M059J (cell line): ENCODE data around the gene SPRR2B. TPM values are rescaled to one million over a fixed set of nuclear protein-coding genes. Genes with fewer than 3 reads are reported as not detected.
A peak's percentile ranks its signal among the peaks of the same experiment; 100 is the strongest.
"Not testable (repeated sequence)": the region's sequence is repeated elsewhere in the genome, so short reads cannot be mapped to it uniquely, and the experiment has no call there.

Source experiments
- DNase-seq: peaks from one replicate; pipeline ENCODE4 v3.0.0-alpha.2; 2012; ENCODE audit warnings: low read depth
- total RNA-seq: library from RNA; depleted of rRNA; stranded (reverse); fragments of >200 nt; shearing (Covaris generic); gene quantifications from 2 replicates; pipeline ENCODE4 v1.2.3, GENCODE V29; 2014; rRNA removed

The SPRR2B gene
- not detected in 2 replicates for total RNA-seq

DNA sequence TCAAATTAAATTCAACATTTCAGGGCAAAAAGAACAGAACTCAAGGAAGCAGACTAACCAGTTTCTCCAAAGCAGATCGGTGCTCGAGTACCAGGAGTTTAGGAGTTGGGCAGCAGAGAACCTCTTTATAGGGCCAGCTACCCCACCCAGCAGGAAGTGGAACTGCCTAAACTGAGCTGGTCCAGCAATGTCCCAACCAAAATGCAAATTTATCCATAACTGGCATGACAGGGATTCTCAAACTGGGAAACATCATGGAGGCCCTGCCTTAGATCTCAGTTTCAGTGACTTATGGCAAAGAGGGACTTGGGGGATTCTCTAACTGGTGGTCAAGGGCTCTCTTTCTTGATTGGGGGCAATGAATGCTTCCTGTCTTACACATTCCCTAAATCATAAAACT is at the start of gene SPRR2B:
TSS of gene SPRR2B (minus strand) at position 101 of the 400 bp plus-strand sequence. CDS start 772 bp downstream, outside the sequence.
- DNase-seq, result no peak

DNA sequence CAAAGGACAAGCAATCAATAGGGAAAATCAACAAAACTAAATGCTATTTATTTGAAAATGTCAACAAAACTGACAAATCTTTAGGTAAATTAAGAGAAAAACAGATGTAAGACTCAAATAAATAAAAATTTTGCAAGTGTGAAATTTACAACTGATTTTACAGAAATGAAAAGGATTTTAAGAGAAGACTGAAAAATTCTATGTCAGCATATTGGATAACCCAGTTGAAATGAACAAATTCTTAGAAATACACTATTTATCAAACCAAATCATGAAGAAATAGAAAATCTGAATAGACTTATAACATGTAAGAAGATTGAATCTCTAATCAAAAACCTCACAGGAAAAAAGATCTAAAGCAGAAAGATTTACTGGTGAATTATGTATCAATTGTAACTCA is 49.5 kb upstream of the SPRR2B start:
- DNase-seq, result no peak

DNA sequence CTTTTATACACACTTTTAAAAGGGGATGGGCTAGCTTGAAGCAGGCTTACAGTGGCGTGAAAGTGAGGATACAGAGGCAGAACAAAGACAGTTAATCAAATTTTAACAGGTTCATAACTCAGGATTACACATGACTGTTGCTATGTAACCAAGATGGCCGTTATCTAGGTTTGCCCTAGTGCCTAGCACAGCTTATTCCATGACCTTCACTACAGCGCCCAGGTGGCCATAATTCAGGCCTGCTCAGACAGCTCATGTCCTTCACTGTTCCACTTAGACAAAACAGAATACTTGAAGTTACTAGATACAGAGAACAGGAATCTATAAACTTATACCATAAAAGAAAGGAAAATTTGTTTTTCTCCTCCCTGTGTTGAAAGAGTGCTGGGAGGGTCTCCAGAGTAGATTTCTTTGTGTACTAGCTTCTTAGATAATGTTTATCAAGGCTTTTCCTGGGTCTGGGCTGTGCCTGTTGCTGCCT is 48.1 kb upstream of the SPRR2B start:
- DNase-seq, result no peak

DNA sequence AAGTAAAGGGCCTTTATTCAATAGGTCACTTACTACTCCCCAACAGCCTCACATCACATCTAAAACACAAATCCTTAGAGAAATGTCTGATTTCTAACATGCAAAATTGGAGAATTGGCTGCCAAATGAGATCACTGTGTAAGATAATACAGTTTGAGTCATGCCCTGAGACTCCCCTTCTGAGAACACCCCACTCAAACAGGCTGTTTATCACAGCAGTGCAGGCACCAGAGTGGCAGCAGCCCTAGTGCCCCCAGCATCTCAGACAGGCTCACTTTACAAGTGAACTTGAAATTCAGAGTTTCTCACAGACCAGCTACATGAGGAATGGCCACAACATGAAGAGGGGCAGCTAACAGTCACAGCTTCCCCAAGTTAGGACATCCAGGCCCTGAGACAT is 43.9 kb upstream of the SPRR2B start:
- DNase-seq, result not testable (repeated sequence)

DNA sequence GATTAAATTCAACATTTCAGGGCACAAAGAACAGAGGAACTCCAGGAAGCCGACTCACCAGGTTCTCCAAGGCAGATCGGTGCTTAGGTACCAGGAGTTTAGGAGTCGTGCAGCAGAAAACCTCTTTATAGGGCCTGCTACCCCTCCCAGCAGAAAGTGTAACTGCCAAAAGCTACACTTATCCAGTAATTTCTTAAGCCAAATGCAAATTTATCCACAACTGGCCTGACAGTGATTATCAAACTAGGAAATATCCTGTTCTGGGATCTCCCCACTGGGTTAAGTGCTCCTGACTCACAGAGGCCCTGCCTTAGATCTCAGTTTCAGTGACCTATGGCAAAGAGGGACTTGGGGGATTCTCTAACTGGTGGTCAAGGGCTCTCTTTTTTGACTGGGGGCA is 42.0 kb upstream of the SPRR2B start, which contains the start of gene SPRR2F:
TSS of gene SPRR2F (minus strand) at position 101 of the 400 bp plus-strand sequence. CDS start 783 bp downstream, outside the sequence.
- no peak for DNase-seq

DNA sequence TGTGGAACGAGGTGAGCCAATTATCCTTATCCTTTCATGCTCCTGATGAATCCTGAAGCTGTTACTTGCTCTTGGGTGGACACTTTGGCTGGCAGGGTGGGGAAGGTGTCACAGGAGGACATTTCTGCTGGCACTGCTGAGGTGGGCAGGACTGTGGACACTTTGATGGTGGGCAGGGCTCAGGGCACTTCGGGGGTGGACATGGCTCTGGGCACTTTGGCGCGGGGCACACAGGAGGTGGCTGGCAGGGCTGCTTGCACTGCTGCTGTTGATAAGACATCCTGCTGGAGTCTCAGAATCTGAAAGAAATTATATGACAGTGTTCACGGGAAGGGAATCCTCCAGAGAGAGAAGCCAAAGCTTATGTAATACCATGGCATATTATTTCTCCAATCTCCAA is 41.0 kb upstream of the SPRR2B start:
- not testable (repeated sequence) for DNase-seq

DNA sequence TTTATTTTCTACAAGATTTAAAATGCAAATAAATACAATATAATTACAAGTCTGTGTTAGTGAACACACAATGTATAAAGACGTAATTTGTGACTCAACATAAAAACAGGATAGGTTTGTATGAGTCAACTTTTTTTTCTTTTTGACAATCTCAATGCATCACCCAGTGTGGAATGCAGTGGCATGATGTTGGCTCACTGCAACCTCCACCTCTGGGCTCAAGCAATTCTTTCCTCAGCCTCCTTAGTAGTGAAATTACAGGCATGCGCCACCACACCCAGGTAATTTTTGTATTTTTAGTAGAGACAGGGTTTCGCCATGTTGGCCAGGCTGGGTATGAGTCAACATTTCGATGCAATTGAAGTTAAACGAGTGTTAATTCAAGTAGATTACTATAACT is 28.8 kb upstream of the SPRR2B start:
- peak; percentile 62 for DNase-seq

DNA sequence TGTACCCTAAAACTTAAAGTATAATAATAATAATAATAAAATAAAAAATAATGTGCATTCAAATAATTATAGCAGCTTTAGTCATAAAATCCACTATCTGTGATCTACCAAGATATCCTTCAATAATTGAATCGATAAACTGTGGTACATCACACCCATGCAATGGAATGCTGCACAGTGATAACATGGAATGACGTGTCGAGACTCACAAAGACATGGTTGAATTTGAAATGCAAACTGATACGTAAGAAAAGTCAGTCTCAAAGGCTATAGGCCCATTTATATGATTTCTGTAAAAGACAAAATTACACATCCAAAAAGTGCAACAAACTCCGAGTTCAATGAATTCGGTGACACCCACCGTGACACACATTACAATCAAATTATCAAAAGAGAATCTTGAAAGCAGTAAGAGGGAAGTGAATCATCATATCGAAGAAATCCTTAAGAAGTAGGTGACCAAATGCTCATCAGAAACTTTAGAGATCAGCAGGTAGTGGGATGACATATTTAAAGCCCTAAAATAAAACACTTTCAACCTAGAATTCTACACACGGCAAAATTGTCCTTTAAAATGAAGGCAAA is 28.1 kb upstream of the SPRR2B start:
- DNase-seq, result no peak

DNA sequence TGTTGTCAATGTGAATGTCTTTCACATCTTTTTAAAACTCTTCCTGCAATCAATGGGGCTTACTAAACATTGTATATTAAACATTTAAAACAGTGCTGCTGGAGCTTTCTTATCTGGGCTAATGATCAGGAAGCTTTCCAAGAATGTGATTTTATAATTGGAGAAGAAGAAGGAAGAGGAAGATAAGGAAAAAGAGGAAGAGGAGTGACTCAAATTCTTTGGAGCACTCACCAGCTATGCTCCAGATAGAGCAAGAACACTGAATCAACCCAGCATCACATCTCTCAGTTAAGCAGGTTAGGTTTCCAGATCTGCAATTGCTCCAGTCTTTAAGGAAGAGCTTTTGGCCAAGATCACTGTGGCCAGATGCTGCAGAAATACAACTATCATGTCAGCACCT is 24.4 kb upstream of the SPRR2B start:
- DNase-seq, result no peak

DNA sequence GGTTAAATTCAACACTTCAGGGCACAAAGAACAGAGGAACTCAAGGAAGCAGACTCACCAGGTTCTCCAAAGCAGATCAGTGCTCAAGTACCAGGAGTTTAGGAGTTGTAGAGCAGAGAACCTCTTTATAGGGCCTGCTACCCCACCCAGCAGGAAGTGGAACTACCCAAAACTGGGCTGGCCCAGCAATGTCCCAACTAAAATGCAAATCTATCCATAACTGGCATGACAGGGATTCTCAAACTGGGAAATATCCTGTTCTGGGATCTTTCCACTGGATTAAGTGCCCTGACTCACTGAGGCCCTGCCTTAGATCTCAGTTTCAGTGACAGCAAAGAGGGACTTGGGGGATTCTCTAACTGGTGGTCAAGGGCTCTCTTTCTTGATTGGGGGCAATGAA is 23.0 kb upstream of the SPRR2B start, which contains the start of gene SPRR2E:
TSS of gene SPRR2E (minus strand) at position 101 of the 400 bp plus-strand sequence. CDS start 775 bp downstream, outside the sequence.
- DNase-seq, result no peak

DNA sequence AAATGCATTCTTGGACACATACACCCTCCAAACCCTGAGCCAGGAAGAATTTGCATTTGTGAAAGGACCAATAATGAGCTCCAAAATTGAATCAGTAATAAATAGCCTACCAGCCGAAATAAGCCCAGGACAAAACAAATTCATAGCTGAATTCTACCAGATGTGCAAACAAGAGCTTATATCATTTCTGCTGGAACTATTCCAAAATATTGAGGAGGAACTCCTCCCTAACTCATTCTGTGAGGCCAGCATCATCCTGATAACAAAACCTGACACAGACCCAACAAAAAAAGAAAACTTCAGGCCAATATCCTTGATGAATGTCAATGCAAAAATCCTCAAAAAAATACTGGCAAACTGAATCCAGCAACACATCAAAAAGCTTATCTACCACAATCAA is 16.2 kb upstream of the SPRR2B start:
- no peak for DNase-seq

DNA sequence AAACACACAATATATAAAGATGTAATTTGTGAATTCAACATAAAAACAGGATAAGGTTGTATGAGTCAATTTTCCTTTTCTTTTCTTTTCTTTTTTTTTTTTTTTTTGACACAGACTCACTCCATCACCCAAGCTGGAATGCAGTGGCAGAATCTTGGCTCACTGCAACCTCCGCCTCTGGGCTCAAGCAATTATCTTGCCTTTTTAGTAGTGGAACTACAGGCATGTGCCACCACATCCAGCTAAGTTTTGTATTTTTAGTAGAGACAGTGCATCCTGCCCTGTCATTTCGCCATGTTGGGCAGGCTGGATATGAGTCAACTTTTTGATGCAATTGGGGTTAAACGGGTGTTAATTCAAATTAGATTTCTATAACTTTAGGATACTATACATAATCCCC is 10.3 kb upstream of the SPRR2B start:
- no peak for DNase-seq

DNA sequence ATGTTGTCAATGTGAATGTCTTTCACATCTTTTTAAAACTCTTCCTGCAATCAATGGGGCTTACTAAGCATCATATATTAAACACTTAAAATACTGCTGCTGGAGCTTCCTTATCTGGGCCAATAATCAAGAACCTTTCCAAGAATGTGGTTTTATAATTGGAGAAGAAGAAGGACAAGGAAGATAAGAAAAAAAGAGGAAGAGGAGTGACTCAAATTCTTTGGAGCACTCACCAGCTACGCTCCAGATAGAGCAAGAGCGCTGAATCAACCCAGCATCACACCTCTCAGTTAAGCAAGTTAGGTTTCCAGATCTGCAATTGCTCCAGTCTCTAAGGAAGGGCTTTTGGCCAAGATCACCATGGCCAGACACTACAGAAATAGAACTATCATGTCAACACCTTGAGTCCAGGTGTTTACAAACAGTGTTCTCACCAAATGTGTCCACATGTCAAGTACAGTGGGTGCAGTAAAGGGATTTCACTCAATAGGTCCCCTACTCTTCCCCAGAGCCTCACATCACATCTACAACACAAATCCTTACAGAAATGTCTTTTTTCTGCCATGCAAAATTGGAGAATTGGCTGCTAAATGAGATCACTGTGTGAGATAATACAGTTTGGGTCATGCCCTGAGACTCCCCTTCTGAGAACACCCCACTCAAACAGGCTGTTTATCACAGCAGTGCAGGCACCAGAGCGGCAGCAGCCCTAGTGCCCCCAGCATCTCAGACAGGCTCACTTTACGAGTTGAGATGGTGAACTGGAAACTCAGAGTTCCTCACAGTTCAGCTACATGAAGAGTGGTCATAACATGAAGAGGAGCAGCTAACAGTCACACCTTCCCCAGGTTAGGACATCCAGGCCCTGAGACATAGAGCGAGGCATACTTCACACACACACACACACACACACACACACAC is 1.7 kb upstream of the SPRR2B start:
- no peak for DNase-seq

DNA sequence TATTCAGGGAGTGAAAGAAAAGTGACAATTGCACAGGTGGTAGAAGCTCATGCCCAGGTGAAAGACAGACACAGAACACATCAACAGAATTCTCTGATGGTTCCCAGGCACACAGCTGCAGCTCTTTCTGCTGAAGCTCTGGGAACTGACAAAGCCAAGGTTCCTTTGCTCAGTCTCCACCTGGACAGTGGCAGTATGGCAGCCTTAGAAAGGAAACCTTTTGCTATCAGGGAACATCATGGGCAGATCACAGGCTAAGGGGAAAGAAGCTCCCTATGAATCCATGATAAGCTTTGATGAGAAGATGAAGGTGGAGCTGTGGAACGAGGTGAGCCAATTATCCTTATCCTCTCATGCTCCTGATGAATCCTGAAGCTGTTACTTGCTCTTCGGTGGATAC is 1.2 kb downstream of the SPRR2B start:
- no peak for DNase-seq

DNA sequence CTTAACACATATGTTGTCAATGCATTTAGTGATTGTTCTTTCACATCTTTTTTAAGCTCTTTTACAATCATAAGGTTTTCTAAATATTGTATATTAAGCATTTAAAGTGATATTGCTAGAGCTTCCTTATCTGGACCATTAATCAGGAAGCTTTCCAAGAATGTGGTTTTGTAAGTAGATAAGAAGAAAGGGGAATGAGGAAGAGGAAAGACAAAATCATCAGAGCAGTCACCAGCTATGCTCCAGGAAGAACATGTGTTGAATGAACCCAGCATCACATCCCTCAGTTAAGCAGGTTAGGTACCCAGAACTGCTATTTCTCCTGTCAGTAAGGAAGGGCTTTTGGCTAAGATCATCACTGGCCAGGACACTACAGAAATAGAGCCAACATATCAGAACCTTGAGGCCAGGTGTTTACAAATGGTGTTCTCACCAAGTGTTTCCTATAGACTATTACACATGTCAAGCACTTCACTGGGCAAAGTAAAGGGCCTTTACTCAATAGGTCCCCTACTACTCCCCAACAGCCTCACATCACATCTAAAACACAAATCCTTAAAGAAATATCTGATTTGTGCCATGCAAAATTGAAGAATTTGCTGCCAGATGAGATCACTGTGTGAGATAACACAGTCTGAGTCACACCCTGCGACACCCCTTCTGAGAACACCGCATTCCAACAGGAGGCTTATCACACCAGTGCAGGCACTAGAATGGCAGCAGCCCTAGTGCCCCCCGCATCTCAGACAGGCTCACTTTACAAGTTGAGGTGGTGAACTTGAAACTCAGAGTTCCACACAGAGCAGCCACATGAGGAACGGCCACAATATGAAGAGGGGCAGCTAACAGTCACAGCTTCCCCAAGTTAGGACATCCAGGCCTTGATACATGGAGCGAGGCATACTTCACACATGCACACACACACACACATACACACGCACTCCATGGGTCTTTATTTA is 12.3 kb downstream of the SPRR2B start:
- DNase-seq, result peak; percentile 1

DNA sequence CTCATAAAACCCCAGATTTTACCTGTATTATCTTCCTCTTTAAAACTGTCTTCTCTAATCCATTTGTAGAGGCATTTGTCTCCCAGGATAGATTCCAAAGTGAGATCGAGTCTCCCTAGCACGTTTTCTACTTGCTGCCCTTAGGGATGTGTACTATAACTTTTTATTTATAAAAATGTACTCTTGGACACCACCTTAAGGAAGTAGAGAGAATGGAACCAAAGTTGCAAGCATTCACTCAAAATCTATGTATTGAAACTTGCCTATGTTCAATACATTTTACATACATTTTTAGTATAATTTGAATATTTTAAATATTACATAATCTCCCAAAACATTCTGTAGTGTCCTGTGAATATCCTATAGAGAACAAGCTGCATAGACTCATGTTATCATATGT is 13.3 kb downstream of the SPRR2B start:
- DNase-seq, result no peak

DNA sequence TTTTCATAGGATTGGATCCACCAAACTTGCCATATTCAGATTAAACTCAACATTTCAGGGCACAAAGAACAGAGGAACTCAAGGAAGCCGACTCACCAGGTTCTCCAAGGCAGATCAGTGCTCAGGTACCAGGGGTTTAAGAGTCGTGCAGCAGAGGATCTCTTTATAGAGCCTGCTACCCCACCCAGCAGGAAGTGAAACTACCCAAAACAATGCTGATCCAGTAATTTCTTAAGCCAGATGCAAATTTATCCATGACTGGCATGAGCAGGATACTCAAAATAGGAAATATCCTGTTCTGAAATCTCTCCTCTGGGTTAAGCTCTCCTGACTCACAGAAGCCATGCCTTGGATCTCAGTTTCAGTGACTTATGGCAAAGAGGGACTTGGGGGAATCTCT is 14.0 kb downstream of the SPRR2B start, which contains the start of gene SPRR2A:
TSS of gene SPRR2A (minus strand) at position 138 of the 400 bp plus-strand sequence. CDS start 777 bp downstream, outside the sequence.
- DNase-seq, result no peak

DNA sequence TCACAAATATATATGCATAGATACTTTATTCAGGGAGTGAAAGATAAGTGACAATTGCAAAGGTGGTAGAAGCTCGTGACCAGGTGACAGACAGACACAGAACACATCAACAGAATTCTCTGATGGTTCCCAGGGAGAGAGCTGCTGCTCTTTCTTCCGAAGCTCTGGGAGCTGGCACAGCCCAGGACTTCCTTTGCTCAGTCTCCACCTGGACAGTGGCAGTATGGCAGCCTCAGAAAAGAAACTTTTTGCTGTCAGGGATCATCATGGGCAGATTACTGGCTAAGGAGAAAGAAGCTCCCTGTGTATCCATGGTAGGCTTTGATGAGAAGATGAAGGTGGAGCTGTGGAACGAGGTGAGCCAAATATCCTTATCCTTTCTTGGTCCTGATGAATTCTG is 15.3 kb downstream of the SPRR2B start:
- not testable (repeated sequence) for DNase-seq

DNA sequence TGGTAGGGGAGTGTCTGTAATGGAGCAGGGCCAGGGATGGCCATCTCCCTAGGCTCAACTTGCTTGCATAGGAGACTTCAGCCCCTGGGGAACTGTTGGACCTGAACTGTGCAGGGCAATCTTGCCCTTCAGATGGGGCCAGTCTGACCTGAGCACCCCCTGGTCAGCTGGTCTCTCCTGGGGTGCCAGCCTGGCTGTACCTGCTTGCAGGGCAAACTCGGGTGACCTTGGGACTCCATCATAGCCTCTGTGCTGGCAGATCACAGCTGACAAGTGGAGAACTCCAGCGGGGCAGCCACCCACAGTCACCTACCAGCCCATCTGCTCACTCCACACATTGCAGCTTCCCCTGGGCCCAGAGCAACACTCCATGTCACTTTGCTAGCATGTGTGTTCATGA is 22.2 kb downstream of the SPRR2B start:
- DNase-seq, result no peak

DNA sequence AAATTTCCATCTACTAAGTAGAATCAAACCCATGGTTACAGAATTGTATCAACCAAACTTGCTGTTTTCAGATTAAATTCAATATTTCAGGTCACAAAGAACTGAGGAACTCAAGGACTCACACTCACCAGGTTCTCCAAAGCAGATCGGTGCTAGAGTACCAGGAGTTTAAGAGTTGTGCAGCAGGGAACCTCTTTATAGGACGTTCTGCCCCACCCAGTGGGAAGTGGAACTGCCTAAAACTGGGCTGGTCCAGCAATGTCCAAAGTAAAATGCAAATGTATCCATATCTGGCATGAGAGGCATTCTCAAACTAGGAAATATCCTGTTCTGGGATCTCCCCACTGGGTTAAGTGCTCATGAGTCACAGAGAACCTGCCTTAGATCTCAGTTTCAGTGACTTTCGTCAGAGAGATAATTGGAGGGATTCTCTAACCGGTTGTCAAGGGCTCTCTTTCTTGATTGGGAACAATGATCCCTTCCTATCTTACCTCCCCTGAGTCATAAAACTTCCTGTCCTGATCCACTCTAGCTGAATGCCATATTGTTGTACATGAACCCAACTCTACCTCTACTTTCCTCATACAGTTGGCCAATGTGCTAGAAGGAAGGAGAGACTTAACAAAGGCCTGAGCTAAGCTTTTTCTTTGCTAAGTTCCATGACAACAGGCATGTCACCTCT is 30.3 kb downstream of the SPRR2B start, which contains the start of gene SPRR2D:
TSS of gene SPRR2D (minus strand) at position 171 of the 682 bp plus-strand sequence. CDS start 774 bp downstream, outside the sequence.
- no peak for DNase-seq

DNA sequence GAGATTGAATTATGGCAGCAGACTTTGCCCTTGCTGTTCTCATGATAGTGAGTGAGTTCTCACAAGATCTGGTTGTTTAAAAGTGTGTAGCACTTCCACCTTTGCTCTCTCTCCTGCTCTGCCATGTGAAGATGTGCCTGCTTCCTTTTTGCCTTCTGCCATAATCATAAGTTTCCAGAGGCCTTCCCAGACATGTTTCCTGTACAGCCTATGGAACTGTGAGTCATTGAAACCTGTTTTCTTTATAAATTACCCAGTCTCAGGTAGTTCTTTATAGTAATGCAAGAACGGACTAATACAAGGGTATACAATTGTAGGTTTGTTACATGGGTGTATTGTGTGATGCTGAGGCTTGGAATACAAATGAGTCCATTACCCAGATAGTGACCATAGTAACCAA is 36.2 kb downstream of the SPRR2B start:
- DNase-seq, result no peak
